ENCODE results near the gene MINDY4B.

DNA sequence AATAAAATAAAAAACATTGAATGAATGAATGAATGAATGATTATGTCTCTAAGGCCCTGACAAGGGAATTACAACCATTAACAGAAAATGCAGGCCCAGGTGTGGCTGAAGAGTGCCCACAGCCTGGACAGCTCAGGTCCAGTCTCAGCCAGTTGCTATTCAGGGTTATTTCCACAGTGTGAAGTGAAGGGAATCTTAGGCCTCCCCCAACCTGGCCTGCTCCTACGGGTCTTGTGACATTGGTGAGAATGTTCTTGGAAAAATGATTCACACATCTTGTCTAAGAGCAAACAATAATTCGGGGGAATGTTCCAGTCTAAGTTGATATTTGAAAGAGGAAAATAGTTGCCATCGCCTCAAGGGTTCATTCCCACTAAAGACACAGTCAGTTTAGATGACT, 37.0 kb downstream of the MINDY4B start:
- TF ChIP-seq SIN3A (IDR thresholded peaks at IDR 0.05; ENCODE audit: borderline replicate concordance, low read depth, low read length), result no peak
- TF ChIP-seq ELF3 (CRISPR knock-in tag; IDR thresholded peaks at IDR 0.05), result no peak
- TF ChIP-seq, protein P1, sequence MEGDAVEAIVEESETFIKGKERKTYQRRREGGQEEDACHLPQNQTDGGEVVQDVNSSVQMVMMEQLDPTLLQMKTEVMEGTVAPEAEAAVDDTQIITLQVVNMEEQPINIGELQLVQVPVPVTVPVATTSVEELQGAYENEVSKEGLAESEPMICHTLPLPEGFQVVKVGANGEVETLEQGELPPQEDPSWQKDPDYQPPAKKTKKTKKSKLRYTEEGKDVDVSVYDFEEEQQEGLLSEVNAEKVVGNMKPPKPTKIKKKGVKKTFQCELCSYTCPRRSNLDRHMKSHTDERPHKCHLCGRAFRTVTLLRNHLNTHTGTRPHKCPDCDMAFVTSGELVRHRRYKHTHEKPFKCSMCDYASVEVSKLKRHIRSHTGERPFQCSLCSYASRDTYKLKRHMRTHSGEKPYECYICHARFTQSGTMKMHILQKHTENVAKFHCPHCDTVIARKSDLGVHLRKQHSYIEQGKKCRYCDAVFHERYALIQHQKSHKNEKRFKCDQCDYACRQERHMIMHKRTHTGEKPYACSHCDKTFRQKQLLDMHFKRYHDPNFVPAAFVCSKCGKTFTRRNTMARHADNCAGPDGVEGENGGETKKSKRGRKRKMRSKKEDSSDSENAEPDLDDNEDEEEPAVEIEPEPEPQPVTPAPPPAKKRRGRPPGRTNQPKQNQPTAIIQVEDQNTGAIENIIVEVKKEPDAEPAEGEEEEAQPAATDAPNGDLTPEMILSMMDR (CRISPR knock-in tag; IDR thresholded peaks at IDR 0.05), result no peak
- no peak for TF ChIP-seq MBNL3 (CRISPR knock-in tag; conservative IDR thresholded peaks at IDR 0.05)
- no peak for TF ChIP-seq RFX5 (IDR thresholded peaks at IDR 0.05; ENCODE audit: low read depth, low read length)
- no peak for TF ChIP-seq SP1 (IDR thresholded peaks at IDR 0.05)
- no peak for TF ChIP-seq SP1 (CRISPR knock-in tag; IDR thresholded peaks at IDR 0.05)
- TF ChIP-seq, protein P2, sequence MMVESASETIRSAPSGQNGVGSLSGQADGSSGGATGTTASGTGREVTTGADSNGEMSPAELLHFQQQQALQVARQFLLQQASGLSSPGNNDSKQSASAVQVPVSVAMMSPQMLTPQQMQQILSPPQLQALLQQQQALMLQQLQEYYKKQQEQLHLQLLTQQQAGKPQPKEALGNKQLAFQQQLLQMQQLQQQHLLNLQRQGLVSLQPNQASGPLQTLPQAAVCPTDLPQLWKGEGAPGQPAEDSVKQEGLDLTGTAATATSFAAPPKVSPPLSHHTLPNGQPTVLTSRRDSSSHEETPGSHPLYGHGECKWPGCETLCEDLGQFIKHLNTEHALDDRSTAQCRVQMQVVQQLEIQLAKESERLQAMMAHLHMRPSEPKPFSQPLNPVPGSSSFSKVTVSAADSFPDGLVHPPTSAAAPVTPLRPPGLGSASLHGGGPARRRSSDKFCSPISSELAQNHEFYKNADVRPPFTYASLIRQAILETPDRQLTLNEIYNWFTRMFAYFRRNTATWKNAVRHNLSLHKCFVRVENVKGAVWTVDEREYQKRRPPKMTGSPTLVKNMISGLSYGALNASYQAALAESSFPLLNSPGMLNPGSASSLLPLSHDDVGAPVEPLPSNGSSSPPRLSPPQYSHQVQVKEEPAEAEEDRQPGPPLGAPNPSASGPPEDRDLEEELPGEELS (CRISPR knock-in tag; IDR thresholded peaks at IDR 0.05), result no peak
- no peak for TF ChIP-seq EP300 (IDR thresholded peaks at IDR 0.05; ENCODE audit: low read depth in 2 of 2, low read length in 2 of 2)
- no peak for TF ChIP-seq EP300 (CRISPR knock-in tag; IDR thresholded peaks at IDR 0.05; ENCODE audit: borderline replicate concordance)
- TF ChIP-seq, protein P3, sequence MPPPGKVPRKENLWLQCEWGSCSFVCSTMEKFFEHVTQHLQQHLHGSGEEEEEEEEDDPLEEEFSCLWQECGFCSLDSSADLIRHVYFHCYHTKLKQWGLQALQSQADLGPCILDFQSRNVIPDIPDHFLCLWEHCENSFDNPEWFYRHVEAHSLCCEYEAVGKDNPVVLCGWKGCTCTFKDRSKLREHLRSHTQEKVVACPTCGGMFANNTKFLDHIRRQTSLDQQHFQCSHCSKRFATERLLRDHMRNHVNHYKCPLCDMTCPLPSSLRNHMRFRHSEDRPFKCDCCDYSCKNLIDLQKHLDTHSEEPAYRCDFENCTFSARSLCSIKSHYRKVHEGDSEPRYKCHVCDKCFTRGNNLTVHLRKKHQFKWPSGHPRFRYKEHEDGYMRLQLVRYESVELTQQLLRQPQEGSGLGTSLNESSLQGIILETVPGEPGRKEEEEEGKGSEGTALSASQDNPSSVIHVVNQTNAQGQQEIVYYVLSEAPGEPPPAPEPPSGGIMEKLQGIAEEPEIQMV (CRISPR knock-in tag; IDR thresholded peaks at IDR 0.05; ENCODE audit: low read depth), result no peak
- TF ChIP-seq POLR2A (IDR thresholded peaks at IDR 0.05; ENCODE audit: insufficient read depth in 1 of 2, low read depth in 2 of 2, low read length in 2 of 2), result no peak
- no peak for TF ChIP-seq REPIN1 (CRISPR knock-in tag; IDR thresholded peaks at IDR 0.05; ENCODE audit: borderline replicate concordance, low read depth)
- no peak for TF ChIP-seq SALL1 (CRISPR knock-in tag; IDR thresholded peaks at IDR 0.05)
